Measurements from ENCODE around the gene SERPINB10.
A peak's percentile ranks its signal among the peaks of the same experiment; 100 is the strongest.
"Not testable (repeated sequence)": the region's sequence is repeated elsewhere in the genome, so short reads cannot be mapped to it uniquely, and the experiment has no call there.

The SERPINB10 gene

GRCh38 chr18:63936156-63936931, 28.6 kb downstream of the SERPINB10 start:
- peak; percentile 46 for DNase-seq (ENCODE audit: low read depth, low spot score)
- TF ChIP-seq CTCF (IDR thresholded peaks at IDR 0.05; ENCODE audit: low read depth, low read length) = peak; percentile 65
- in situ Hi-C loops (cut with HindIII; ENCODE audit: low sequenced_read_pairs) = no loop called here
- H3K4me3 ChIP-seq (ENCODE audit: low read depth, low read length) = peak overlapping the region; percentile 60

- peak overlapping the region; percentile 60 for H3K4me3 ChIP-seq (ENCODE audit: low read depth, low read length)
- in situ Hi-C loops (cut with HindIII; ENCODE audit: low sequenced_read_pairs) = no loop called here
- no peak for TF ChIP-seq CTCF (IDR thresholded peaks at IDR 0.05; ENCODE audit: low read depth, low read length)
- DNase-seq (ENCODE audit: low read depth, low spot score) = no peak
These were observed 29.2 kb downstream of the SERPINB10 start for GRCh38 chr18:63936932-63937393.

GRCh38 chr18:63940008-63940407, 32.2 kb downstream of the SERPINB10 start:
- DNase-seq (ENCODE audit: low read depth, low spot score) = no peak
- in situ Hi-C loops (cut with HindIII; ENCODE audit: low sequenced_read_pairs) = no loop called here
- no peak for TF ChIP-seq CTCF (IDR thresholded peaks at IDR 0.05; ENCODE audit: low read depth, low read length)
- no peak overlapping the region for H3K4me3 ChIP-seq (ENCODE audit: low read depth, low read length)

GRCh38 chr18:63940543-63941050, 32.8 kb downstream of the SERPINB10 start:
- DNase-seq (ENCODE audit: low read depth, low spot score); H3K4me3 ChIP-seq (ENCODE audit: low read depth, low read length); in situ Hi-C loops (cut with HindIII; ENCODE audit: low sequenced_read_pairs): not testable (repeated sequence)

GRCh38 chr18:63947051-63947790, 39.5 kb downstream of the SERPINB10 start:
- no peak overlapping the region for H3K4me3 ChIP-seq (ENCODE audit: low read depth, low read length)
- no peak for DNase-seq (ENCODE audit: low read depth, low spot score)
- in situ Hi-C loops (cut with HindIII; ENCODE audit: low sequenced_read_pairs) = no loop called here
- TF ChIP-seq CTCF (IDR thresholded peaks at IDR 0.05; ENCODE audit: low read depth, low read length) = no peak

- DNase-seq (ENCODE audit: low read depth, low spot score) = peak; percentile 50
- peak; percentile 56 for TF ChIP-seq CTCF (IDR thresholded peaks at IDR 0.05; ENCODE audit: low read depth, low read length)
- H3K4me3 ChIP-seq (ENCODE audit: low read depth, low read length) = peak within 1 kb of the TSS; percentile 57
- in situ Hi-C loops (cut with HindIII; ENCODE audit: low sequenced_read_pairs) = no loop called here
These were observed 41.4 kb downstream of the SERPINB10 start, which contains the start of gene HMSD for GRCh38 chr18:63949068-63949737. Gene HMSD (plus strand): TSS chr18:63949301. CDS start chr18:63953456, 4,155 bp downstream.
